ENCODE data around the gene GSN.
A peak's percentile ranks its signal among the peaks of the same experiment; 100 is the strongest.

The GSN gene

DNA sequence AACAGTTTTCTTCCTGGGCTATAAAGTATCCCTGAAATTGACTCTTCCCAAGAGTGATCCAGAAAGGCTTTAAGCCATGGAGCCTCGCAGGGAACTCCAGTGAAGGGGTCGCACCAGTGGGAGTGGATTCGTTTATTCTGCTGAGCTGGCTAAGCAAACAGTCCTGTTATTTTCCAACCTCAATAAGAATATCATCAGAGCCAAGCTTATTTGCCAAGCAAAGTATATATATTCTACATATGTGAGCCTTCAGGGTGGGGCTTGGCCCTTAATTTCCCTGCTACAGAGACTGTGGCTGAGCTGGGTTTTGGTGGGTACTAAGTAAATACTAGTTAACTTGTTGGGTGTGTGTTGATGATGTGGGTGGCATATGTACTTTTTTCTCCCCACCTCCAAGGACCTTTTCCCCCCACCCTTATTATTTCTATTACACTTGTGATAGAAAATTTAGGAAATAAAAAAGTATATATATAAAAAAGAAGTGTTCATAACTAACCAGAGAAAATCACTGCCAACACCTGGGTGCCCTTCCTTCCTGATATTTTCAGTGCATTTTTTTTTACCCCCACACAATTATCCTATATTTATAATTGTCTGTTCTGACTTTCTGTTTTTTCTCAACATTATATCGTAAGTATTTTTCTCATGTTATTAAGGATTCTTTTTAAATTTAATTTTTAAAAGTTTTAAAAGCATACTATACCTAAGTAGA is 5.3 kb downstream of the GSN start:
- no peak for DNase-seq

DNA sequence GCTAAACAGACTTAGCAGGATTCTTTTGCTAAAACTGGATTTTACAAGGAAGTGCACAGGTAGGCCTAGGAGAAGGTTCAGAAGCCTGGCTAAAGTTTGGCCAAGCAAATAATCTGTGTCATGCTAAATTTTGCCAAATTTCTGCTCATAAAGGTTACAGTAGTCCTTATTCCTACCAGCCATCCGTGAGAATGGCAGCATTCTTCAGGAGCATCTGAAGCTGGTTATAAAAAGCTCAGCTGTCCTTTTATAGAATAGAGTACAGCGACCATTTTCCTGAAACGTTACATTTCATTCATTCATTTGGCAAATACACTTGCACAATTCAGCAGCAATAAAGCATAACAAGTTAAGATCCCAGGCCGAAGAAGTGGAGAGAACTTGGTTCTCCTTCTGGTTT is 6.9 kb downstream of the GSN start:
- no peak for DNase-seq

DNA sequence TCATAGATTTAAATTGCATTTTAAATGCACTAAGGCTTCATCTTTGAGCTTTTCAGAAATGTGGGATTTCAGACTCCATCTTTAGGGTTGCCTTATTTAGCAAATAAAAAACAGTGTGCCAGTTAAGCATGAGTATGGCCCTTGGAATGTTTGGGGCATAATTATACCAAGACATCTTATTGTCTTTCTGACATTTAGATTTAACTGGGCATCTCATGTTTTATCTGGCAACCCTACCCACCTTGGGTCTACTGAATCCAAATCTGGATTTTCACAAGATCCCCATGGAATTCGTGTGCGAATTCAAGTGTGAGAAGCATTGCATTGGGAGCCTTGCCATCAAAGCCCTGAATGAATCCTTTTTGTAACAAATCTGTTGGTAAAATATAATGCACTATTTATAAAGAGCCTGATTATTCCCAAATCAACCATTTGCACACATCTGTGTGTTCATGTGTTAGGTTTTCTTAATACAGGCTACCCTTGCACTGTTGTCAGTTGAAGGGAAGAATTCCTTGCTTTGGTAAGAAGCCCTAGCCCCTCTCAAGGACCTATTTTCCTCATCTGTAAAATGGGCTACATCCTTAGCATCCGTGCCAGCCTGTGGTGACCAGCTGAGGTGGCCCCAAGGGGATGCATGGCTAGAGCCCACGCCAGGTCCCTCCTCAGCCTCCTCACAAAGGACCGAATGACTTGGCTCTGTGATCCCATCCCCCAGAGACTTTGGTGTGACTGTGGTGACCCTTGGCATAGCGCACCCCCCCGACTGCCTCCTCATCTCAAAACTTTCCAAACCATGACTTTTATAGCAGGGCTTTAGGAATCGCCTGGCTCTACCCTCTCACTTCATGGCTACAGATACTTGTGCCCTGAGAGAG is 8.1 kb downstream of the GSN start:
- DNase-seq, result no peak

DNA sequence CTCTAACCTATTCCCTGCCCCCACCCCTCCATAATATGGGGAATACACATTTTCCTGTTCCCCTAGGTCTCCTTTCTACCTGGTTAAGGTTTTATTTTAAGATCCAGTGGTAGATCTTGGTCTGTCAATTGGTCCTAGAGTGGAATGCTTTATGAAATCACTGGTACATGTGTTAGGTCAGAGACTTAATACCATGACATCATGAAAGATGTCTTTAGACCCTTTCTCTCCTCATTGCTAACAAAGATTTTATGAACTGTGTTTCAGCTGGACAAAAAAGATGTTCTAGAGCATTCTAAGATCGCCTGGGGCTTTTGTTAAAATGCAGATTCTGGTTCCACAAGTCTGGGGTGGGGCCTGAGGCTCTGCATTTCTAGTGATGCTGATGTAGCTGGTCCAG is 9.1 kb downstream of the GSN start:
- DNase-seq, result no peak

DNA sequence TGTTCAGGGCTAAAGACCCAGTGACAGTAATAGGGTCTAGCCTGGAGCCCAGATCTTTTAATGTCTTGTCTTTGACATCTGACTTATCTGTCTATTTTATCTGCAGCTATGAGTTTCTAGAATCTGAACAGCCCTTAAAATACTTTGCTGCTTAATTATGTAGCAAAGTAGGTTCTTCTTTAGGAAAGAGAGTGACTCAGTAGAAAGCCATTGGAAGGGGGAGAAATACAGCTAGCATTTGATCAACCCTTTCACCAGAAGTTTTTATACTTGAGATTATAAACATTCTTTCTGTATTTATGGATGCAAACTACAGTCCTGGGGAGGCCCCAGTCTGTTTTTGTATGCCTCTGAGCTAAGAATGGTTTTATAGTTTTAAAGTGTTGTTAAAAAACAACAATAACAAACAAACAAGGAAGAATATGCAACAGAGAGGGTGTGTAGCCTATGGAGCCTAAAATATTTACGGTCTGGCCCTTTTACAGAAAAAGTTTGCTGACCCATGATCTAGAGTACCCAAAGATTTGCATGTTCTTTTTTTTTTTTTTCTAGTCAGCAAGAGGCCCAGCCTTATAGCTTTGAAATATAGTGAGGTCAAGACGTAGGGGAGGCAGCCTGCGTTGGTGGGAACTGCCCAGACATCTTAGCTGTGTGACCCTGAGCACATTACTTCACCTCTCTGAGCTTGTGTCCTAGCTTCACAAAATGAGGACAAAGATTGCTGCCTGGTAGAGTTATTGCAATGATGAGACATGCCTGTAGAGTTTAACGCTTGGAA is 9.7 kb downstream of the GSN start:
- DNase-seq, result no peak

DNA sequence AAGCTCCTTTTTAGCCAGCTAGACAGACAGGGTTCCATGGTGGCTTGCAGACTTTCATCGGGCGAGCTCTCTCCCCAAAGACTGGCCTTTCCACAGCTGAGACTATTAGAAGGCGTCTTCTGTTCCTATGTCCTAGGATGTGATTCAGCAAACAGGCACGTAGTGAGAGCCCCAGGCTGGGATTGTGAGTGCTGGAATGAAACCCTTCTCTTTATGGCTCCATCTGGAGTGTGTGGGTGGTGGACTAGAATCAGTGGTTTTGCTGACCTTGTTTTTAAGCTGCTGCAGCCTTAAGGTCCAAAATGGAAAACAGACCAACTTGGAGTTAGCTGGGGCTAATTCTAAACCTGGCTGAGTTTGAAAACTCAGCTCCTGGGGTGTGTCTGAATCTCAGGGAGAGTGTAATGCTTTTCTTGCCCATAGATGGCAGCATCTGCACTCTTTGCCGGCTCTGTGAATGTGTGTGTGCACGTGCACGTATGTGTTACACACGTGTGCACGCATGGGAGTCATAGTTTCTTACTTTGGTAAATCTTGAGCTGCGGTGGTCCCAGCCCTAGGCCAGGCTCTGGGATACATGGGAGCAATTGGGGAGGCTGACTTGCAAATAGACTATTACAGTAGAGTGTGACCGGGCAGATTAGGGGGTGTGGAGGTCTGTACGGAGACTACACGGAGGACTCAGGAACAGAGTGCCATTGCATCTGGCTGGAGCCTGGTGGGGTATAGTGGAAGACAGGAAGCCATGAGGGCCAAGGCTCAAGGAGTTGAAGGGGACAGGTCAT is 10.7 kb downstream of the GSN start:
- peak; percentile 66 for DNase-seq

DNA sequence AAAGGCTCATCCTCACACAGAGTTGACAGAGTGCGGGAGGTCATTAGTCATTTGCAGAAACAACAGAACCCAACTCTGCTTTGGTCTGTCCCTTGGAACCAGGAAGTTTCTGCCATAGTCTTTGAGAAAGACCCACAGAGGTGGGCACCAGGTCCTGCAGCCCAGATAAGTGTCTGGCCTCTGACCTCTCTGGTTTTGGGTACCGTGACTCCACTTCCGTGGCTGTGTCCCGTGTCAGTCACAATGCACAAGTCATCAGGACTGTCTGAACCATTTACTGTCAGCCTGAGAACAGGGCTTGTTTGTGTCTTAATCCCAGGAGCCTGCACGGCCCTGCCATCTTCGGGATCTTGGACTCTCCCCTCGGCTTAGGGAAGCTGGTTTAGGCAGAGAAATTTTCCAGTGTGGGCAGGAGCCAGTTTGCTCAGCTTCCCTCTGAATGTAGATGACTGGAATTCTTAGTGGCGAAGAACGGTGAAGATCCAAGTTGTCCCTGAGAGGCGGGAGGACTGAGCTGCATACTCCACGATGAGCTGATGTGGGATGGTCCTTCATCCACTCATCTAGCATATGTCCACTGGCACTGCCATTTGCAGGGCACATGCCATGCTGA is 11.9 kb downstream of the GSN start:
- peak; percentile 46 for DNase-seq

DNA sequence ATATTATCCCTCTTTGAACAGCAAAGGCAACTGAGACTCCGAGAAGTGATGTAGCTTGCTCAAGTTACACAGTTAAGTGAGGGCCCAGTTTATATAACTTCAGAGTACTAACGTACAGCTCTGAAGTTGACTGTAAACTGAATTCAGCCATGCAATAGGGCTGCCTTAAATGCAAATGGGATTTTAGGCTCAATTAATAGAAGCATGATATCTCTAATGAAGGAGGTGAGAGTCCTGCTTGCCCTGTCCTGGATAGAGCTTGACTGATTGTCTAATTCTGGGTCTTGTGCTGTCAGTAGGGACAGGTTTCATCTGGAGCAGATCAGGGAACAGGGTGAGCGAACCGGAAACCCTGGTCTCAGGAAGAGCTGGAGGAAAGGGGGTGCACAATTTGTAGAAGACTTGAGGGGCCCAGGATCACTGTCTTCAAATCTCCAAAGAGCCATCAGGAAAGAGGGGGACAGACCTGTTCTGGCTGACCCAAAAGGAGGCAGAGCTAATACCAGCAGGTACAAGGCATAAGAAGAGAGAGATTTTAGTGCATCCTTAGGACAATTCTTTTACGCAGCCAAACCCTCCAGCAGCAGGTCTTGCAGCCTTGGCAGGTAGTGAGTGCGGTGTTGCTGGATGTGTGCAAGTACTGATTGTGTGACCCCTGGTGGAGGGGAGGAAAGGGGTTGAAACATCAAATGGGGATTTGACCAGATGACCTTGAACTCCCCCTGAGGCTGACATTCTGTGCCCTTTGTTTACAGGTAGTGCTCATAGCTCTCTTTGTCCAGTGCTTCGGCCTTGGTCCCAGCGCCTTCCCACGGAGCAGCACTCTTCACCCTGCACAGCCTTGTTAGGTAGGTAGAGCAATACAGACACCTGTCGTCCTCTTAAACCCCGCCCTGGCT is 13.0 kb downstream of the GSN start:
- no peak for DNase-seq

DNA sequence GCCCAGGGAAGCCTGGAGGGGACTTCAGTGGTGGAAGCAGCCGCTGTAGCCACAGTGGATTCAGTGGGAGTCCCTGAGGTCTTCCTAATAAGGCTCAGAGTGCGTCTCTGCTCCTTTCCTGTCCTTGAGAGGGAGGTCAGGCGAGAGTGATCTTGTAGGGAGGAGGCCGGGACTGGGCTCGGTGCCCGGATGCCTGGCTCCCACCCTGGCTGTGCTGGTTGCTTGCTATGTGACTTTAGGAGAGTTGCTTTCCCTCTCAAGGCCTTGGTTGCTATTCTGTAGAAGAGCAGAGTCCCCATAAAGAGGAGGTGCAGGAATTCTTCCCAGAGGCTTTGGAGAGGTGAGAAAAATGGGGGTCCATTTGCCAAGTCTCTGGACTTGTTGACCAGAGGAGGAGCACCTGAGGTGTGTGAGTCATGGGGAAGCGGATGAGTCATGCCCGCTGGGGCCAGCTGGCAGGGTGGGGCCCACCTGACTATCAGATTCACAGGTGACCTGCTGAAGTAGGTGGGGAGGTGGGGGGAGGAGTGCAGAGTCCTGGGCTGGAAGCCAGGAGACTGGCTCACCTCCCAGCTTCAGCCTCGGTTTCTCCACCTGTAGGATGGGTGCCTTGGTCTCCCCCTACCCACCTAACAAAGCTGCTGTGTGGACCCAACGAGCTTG is 13.8 kb downstream of the GSN start:
- no peak for DNase-seq

DNA sequence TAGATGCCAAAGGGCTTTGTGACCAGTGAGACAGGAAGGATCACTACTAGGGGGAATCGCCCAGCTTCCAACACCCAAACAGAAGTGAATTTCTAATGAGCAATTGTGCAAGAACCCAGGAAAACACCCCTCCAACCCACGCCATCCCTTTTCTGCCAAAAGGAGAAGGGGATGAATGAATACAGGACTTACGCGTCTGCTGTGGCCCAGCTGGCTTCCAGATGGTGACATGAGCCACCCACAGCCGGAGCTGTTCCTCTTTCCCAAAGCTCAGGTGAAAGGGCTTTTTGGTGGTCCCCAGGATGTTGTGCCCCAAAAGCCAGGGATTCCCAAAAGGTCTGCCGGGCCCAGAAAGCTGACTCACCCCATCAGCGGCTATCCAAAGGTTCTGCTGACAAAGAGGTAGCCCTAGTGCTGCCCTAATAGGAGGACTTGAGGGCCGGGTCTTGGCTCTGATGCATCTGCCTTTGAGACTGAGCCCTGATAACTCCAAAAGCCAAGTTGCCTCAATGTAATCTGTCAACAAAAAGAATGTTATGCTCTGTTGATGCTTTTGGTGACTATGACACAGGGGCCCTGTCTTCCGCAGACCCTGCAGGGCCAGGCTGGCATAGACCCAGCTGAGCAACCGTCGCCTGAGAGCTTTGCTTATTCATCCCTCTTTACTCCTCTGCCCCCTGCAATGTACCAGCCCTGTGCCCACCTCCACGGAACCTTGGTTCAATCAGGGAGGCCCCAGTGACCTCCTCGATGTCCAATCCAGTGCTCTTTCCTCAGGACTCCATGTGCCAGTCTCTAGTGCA is 14.5 kb downstream of the GSN start:
- peak; percentile 96 for DNase-seq

DNA sequence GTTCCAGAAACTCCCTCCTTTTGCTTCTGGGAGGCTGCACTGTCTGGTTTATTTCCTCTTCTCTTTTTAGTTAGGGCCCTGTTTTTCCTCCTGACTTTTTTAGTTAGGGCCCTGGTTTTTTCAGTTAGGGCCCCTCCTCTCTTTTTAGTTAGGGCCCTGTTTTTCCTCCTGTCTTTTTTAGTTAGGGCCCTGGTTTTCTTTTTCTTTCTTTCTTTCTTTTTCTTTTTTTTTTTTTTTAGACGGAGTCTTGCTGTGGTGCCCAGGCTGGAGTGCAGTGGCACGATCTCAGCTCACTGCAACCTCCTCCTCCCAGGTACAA is 15.1 kb downstream of the GSN start:
- DNase-seq, result peak; percentile 49

DNA sequence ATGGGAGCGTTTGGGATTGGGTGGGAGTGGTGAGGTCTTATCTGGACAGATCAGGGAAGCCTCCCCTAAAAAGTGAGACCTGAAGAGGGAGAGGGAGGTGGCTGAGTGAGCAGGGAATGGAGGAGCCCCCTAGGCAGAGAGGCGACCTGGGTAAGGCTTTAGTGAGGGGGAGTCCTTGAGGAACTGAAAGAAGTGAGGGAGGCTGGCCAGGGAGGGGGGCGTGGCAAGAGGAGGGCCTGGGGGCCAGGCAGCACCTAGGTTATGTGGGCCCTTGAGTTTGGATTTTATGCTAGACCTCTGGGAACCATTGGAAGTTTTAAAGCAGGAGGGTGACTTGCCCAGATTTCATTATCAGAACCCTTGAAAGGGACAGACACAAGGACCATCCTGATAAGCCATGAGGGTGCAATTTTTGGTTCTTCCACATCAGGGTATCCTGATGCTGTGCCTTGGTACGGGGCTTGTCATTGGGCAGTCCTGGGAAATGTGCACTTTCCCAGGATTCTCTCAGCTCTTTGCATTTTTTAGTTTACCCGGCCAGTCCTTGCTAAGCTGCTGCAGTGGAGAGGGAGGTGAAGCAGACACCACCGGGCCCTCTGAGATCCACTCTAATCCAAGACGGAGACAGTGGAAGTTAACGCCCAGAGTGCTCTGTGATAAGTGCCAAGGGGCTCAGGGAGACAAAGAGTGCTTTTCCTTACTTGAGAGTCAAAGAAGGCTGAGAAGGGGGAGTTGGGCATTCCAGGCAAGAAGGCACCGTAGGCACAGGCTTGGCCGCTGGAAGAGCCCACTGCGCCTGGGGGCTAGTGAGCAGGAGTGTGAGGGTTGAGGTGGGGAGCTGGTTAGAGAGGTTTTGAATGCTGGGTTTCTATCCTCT is 16.1 kb downstream of the GSN start:
- no peak for DNase-seq

DNA sequence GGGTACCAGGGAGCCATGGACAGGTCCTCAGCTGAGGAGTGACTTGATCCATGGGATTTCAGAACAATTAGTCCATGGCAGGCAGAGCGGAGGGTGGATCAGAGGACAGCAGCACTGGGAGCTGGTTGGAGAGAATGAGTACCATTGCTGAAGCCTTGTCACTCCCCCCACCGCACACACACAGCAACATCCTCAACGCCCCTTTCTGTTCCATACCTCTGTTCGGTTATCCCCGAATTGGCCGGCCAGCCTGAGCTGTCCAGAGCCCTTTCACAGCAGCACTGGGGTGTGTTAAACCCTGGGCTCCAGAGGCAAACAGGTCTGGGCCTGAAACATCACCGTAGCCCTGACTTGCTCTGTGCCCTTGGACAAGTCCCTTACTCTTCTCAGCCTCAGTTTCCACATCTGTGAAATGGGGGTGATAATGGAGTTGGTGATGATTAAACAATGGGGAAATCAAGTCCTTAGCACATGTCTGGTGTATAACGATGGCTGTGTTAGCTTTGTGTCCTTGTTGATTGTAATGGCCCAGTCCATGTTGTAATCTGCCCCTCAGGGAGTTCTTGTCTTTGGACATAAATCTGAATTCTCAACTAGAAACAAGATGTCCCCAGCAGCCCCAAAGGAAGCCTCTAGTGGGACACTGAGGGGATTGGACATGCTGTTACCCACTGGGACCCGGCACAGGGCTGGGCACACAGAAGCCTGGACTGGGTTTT is 16.9 kb downstream of the GSN start:
- DNase-seq, result no peak

DNA sequence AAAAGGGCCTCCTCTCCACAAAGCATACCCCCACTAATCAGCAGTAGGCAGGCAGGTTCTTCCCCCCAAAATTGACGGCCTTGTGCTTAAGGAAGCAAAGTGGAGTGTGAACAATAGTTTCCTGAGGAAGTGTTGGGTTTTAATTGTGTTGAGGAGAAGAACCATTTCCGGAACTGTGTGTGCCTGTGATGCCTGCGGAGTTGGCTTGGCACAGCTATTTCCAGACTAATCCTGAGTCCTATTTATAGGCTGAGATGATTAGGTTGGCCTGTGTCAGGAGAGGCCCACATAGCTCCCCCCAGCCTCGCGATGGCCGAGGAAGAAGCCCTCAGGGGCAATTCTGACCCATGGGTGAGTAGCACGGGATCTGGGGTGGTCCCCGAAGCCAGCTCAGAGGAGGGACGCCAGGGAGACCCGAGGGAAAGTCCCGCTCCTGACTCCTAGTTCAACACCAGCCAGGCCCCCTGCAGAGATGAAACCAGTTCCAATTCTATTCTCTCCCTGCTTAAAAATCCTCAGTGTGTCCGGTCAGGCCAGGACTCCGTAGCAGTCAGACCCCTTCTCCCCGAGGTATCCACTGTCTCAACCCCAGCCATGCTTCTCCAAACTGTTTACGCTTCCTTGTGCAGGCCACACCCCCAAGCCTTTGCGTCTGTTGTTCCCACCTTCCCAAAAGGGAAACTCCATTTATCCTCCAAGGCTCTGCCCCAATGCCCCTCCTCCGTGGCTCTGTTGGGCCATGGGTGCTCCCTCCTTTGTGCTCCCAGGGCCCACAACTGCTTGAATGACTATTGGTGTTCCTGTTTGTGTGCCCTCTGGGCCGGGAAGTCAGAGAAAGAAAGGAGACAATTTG is 18.1 kb downstream of the GSN start:
- DNase-seq, result peak; percentile 78

DNA sequence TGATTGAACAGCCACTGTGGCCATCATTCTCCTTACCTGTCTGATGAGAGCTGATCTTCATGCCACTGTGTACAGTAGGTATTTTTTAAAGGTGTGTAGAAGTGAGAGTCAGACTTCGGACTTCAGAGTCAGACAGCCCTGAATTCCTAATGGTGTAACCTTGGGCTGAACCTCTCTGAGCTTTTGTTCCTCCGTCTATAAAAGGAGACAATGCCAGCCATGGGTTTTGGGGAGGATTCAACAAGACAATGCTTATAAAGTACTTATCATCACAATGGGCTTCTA is 18.7 kb downstream of the GSN start:
- no peak for DNase-seq

DNA sequence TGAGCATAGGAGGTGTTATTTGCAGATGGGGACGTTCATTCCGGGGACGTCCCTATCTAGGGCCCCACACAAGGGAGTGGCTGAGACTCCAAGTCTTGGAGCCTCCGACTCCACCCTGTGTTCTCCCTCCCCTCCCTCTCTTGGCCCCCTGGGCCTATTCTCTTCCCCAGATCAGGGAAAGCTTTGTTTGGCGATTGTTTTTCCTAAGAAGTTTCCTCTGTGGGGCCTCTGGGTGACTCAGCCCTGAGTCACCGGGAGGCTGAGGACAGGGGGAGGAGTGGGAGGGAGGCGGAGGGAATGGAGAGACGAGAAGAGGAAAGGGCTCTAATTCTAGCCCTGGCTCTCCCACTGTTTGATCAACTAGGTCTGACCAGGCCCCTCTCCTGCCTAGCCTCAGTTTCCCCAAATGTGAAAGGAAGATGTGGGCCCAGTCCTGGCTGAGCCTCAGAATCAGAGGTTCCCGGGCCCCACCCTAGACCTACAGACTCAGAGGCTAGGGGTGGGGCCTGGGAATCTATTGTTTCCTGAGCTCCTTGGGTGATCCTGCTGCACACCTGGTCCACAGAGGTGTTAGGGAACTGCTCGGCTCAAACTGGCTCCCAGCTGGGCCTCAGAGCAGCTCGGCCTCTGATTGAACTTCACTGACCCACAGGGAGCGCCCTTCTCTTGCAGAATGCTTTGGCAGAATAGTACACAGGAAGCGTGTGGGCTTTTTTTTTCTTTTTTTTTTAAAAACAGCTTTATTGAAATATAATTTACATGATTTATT is 19.2 kb downstream of the GSN start:
- DNase-seq, result peak; percentile 90

DNA sequence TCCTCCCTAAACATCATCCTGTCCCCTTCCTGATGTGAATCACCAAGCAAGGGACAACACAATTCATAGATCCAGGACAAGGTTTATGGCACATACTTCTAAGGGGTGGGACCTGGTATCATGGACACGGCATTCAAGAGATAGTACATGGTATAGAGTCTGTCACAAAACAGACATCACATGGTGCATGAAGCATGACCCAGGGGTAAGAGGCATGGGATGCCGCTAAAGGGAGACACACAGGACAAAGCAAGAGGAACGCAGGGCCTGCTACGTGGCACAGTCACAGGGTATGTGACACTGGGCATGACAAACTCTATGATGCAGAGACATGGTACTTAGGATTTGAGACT is 20.7 kb downstream of the GSN start:
- DNase-seq, result peak; percentile 56
